Caki2 (cell line): Measurements from ENCODE around the gene IRF1. TPM values are rescaled to one million over a fixed set of nuclear protein-coding genes. Genes with fewer than 3 reads are reported as not detected.

ENCODE experiments used
- DNase-seq: peaks from one replicate; pipeline ENCODE4 v3.0.0-alpha.2; 2015; ENCODE audit warnings: low read depth
- in situ Hi-C: cut with HindIII; loops from 2 replicates; pipeline ENCODE4 v1.10.0; 2016; ENCODE audit warnings: low sequenced_read_pairs, low pct_unique_long_range_greater_than_20kb, mixed read lengths
- total RNA-seq: library from RNA; depleted of rRNA; stranded (reverse); fragments of >200 nt; shearing (Covaris generic); gene quantifications from 2 replicates; pipeline ENCODE4 v1.2.3, GENCODE V29; 2014; ENCODE audit warnings: low replicate concordance

Gene IRF1
- total RNA-seq, 1 experiment from 2014 or later: 12.2 TPM

- in situ Hi-C loops: loop anchor here (25.0 kb wide), 1 partner anchor 93 kb away; no protein-coding TSS in a partner anchor
- no peak for DNase-seq
Measured at GRCh38 chr5:132480546-132480892, 10.1 kb downstream of the IRF1 start.

DNA sequence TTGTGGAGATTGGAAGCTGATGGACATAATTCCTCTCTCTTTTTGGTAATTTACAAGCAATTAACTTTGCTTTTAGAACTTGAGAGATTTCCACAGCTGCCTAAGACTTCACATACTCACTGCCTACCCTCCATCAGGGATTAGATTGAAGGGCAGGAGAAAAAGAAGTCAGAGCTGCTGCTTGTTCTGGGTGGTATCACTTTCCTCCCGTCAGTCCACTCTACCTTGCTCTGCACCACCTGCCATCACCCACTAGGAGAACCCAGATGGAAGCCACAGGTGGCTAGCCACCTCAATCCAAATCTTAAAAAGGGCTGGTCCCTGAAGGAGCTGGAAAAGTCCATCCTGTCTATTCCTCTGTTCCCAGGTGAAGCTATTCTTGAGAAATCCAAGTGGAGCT lies 10.5 kb downstream of the IRF1 start:
- no peak for DNase-seq
- in situ Hi-C loops: loop anchor here (25.0 kb wide), 1 partner anchor 93 kb away; no protein-coding TSS in a partner anchor

DNA sequence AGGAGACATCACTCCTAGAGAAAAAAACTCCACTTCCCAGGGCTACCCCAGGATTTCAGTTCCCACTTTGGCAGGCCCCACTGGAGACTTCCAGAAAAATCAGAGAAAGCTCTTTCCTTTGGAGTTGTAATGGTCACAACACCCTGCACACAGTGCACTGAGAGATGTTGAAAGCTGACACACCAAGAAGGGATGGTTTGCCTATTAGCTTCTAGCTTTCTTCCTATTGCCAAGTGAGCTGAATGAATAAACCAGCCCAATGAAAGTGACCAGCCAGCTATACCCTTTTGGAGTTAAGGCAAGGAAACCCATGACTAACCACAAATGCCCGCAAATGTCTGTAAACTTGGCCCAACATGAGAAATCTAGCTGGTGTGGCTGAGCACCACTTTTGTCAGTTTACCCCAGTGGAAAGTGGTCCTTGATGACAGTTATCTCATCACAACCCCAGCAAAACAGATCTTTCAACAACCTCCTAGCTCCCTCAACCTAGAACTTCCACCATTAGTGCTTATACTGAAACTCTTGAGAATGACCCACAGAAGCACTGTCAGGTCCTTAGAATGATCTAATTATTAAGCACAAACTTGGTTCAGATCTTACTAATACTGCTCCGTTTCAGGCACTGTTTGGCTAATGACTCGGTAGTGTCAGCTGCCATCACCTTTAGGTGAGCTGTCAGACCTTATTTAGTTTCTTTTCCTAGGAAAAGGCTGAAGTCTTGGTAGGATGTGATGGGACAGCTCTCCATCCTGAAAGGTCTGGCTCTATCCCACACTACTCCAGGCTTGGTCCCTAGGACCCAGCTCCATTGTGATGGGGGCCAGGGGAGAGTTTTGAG lies 11.2 kb downstream of the IRF1 start:
- in situ Hi-C loops: loop anchor here (25.0 kb wide), 1 partner anchor 92 kb away; no protein-coding TSS in a partner anchor
- DNase-seq: no peak

DNA sequence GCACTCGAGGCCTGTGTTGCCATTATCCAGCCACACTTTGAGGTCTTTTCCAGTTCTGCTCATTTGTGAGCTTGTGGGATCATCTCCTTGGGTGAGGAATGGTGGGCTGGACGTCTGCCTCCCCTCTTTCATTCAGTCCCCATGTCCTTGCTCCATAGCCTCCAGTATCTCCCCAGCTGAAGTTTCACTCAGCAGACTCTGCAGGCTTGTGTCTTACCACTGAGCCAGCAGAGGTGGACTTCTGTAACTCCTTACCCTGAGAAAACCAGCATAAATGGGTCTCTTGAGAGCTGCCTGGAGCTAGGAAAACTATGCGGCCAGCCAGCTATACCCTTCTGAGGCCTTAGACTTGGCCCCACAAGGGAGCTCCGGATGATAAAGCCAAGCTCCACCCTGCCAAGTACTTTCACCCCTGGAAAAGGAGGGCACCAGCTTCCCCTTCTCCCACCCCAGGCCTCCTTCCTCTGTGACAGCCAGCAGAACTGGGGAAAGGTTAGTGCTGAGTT lies 12.2 kb downstream of the IRF1 start:
- no peak for DNase-seq
- in situ Hi-C loops: loop anchor here (25.0 kb wide), 1 partner anchor 91 kb away; no protein-coding TSS in a partner anchor

- in situ Hi-C loops: loop anchor here (25.0 kb wide), 1 partner anchor 91 kb away; no protein-coding TSS in a partner anchor
- no peak for DNase-seq
Measured at GRCh38 chr5:132477784-132478365, 12.7 kb downstream of the IRF1 start.

GRCh38 chr5:132476876-132477781 lies 13.4 kb downstream of the IRF1 start:
- in situ Hi-C loops: loop anchor here (25.0 kb wide), 1 partner anchor 90 kb away; no protein-coding TSS in a partner anchor
- no peak for DNase-seq

- in situ Hi-C loops: loop anchor here (25.0 kb wide), 1 partner anchor 89 kb away; no protein-coding TSS in a partner anchor
- DNase-seq: no peak
Measured at GRCh38 chr5:132475987-132476875, 14.3 kb downstream of the IRF1 start.

- in situ Hi-C loops: loop anchor here (25.0 kb wide), 1 partner anchor 88 kb away; no protein-coding TSS in a partner anchor
- no peak for DNase-seq
Measured at GRCh38 chr5:132475497-132475882, 15.1 kb downstream of the IRF1 start.

GRCh38 chr5:132474881-132475496 lies 15.6 kb downstream of the IRF1 start:
- in situ Hi-C loops: loop anchor here (25.0 kb wide), 1 partner anchor 88 kb away; no protein-coding TSS in a partner anchor
- DNase-seq: no peak

- no peak for DNase-seq
- in situ Hi-C loops: no loop called here
Measured at GRCh38 chr5:132474131-132474723, 16.3 kb downstream of the IRF1 start.

DNA sequence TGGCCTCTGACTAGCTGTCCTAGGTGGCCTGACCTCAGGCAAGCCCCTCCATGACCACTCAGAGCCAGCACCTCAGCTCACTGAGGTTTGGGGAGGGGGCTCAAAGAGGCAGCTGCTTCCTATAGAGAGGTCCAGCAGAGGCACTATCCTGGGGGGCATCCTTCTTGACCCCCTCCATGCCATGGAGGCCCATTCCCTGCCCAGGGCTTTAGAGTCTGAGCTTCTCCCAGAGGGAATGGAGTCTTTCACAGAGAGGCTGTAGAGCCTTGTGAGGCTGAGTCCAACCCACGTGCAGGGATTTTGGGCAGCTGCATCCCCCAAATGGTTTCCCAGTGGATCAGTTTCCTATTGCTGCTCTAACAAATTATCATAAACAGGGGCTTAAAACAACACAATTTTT lies 16.9 kb downstream of the IRF1 start:
- in situ Hi-C loops: no loop called here
- DNase-seq: no peak

DNA sequence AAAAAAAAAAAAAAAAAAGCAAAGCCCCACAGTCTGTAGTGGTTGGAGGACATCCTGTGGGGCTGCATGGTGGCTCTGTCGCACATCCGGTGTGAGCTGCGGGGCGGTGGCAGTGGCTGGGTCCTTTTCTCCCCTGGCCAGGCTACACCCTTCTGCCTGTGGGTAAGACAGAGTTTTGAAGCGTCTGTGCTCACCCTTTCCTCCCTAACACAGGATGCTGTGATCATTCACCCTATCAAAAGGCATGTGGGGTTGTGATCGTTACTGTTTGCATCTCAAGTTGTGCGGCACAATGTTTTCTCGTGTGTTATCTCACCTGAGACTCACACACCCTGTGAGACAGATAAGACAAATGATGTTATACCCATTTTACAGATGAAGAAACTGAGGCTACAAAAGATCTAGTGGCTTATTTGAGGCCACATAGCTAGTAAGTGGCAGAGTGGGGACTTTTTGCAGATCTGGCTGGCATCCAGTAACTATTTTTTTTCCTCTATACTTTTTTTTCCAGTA lies 17.5 kb downstream of the IRF1 start:
- in situ Hi-C loops: no loop called here
- DNase-seq: no peak

DNA sequence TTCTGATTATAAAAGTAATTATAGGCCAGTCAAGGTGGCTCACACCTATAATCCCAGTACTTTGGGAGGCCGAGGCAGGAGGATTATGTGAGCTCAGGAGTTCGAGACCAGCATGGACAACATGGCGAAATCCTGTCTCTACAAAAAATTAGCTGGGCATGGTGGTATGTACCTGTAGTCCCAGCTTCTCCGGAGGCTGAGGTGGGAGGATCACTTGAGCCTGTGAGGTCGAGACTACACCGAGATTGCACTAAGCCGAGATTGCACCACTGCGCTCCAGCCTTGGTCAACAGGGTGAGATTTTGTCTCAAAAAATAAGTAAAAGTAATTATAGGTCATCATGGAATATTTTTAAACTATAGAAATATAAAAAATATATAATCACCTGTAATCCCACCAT lies 18.1 kb downstream of the IRF1 start:
- in situ Hi-C loops: no loop called here
- DNase-seq: no peak

DNA sequence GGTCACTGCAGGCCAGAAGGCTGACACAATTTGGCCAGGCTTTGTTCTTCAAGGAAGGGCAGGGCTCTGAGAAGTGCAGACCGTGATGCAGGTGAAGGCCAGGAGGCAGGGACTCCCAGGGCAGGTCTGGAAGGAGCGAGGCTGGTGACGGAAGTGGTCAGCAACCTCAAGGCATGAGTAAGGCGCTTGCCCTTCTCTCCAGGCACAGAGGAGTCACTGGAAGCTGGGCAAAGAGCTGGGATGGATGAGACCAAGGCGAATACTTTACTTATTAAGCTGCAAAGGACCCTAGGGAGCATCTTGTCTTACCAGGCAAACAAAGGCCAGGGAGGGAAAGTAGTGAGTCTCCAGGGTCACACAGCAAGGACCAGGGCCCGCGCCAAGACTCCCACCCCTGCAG lies 18.6 kb downstream of the IRF1 start:
- in situ Hi-C loops: no loop called here
- DNase-seq: no peak

DNA sequence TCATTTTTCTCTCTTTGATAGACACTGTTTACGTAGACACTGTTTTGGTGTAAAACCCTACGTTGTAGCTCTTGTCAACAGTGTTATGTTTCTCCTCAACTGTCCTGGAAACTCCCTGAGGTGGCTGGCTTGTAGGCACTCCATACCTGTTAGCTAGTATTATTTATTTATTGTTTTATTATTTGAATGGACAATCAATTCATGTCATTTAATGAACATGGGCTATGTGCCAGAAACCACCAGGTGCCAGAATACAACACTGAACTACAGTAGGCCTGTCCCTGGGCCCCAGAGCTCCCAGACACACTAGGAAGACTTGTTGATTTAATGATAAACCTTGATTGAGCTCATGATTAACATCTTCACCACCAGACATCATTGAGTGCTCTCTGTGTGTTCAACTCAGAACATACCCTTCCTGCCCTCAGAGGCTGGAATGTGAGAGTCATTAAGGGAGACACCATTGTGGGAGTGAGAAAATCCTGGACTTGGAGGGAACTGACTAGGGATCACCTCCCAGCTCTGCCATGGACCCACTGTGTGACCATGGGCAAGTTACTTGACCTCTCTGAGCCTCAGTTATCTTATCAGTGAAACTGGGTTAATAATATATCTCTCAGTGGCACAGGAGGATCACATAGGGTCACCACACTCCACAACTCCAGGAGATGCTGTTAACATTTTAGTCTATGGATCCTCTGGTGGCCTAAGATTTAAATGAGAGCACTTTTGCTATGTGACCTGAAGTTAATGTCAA lies 19.2 kb downstream of the IRF1 start:
- in situ Hi-C loops: no loop called here
- peak; percentile 42 for DNase-seq

GRCh38 chr5:132470596-132470995 lies 20.0 kb downstream of the IRF1 start:
- in situ Hi-C loops: no loop called here
- no peak for DNase-seq
